ENCODE measurements around the gene PFN1.

PFN1 gene

GRCh38 chr17:4965311-4965986 is 17.1 kb upstream of the PFN1 start:
- TF ChIP-seq CREB1 (IDR thresholded peaks at IDR 0.05; ENCODE audit: low read depth) (no peak), TCF12 (IDR thresholded peaks at IDR 0.05; ENCODE audit: low read depth) (no peak), NFIC (IDR thresholded peaks at IDR 0.05) (no peak), EGR1 (IDR thresholded peaks at IDR 0.05) (no peak), REST (IDR thresholded peaks at IDR 0.05; ENCODE audit: low read depth) (no peak), MAX (IDR thresholded peaks at IDR 0.05) (no peak), TAF1 (IDR thresholded peaks at IDR 0.05; ENCODE audit: low read depth) (no peak), ZBTB7A (IDR thresholded peaks at IDR 0.05; ENCODE audit: low read depth) (no peak), RAD21 (IDR thresholded peaks at IDR 0.05; ENCODE audit: low read depth) (no peak), TEAD4 (IDR thresholded peaks at IDR 0.05) (no peak), EP300 (IDR thresholded peaks at IDR 0.05; ENCODE audit: borderline replicate concordance) (no peak), USF1 (IDR thresholded peaks at IDR 0.05) (no peak), CEBPB (IDR thresholded peaks at IDR 0.05) (no peak), FOXM1 (IDR thresholded peaks at IDR 0.05; ENCODE audit: borderline replicate concordance, low read depth) (no peak)

- TF ChIP-seq TAF1 (IDR thresholded peaks at IDR 0.05; ENCODE audit: low read depth) (no peak), EP300 (IDR thresholded peaks at IDR 0.05; ENCODE audit: borderline replicate concordance) (no peak), YY1 (IDR thresholded peaks at IDR 0.05; ENCODE audit: low read depth) (no peak), TEAD4 (IDR thresholded peaks at IDR 0.05) (no peak), FOXM1 (IDR thresholded peaks at IDR 0.05; ENCODE audit: borderline replicate concordance, low read depth) (no peak), USF1 (IDR thresholded peaks at IDR 0.05) (no peak), REST (IDR thresholded peaks at IDR 0.05; ENCODE audit: low read depth) (no peak), RAD21 (IDR thresholded peaks at IDR 0.05; ENCODE audit: low read depth) (no peak), TCF12 (IDR thresholded peaks at IDR 0.05; ENCODE audit: low read depth) (no peak), NFIC (IDR thresholded peaks at IDR 0.05) (no peak), CEBPB (IDR thresholded peaks at IDR 0.05) (no peak), MAX (IDR thresholded peaks at IDR 0.05) (no peak), CREB1 (IDR thresholded peaks at IDR 0.05; ENCODE audit: low read depth) (no peak), EGR1 (IDR thresholded peaks at IDR 0.05) (no peak), ZBTB7A (IDR thresholded peaks at IDR 0.05; ENCODE audit: low read depth) (no peak)
Measured at GRCh38 chr17:4960279-4960922, 12.1 kb upstream of the PFN1 start.

GRCh38 chr17:4959261-4959965 is 11.1 kb upstream of the PFN1 start:
- TF ChIP-seq EP300 (IDR thresholded peaks at IDR 0.05; ENCODE audit: borderline replicate concordance) = no peak
- TF ChIP-seq RAD21 (IDR thresholded peaks at IDR 0.05; ENCODE audit: low read depth) = no peak
- no peak for TF ChIP-seq TEAD4 (IDR thresholded peaks at IDR 0.05)
- TF ChIP-seq REST (IDR thresholded peaks at IDR 0.05; ENCODE audit: low read depth) = no peak
- no peak for TF ChIP-seq CREB1 (IDR thresholded peaks at IDR 0.05; ENCODE audit: low read depth)
- TF ChIP-seq MAX (IDR thresholded peaks at IDR 0.05) = no peak
- TF ChIP-seq NFIC (IDR thresholded peaks at IDR 0.05) = no peak
- no peak for TF ChIP-seq USF1 (IDR thresholded peaks at IDR 0.05)

All from Ishikawa (cell line).